GM23248 (cell line): ENCODE measurements around the gene STARD13. TPM values are rescaled to one million over a fixed set of nuclear protein-coding genes. Genes with fewer than 3 reads are reported as not detected.
A peak's percentile ranks its signal among the peaks of the same experiment; 100 is the strongest.

Source experiments
- DNase-seq: peaks from one replicate; pipeline ENCODE4 v3.0.0-alpha.2; 2015
- H2AFZ ChIP-seq: fragments of 200-600 bp; sonication (generic); 2 replicates; pipeline ENCODE4 v1.6.1; 2016; ENCODE audit warnings: antibody characterized with exemption
- H3F3A ChIP-seq: fragments of 200-600 bp; sonication (generic); 2 replicates; pipeline ENCODE4 v1.6.1; 2016; ENCODE audit warnings: mild to moderate bottlenecking, antibody characterized with exemption, mixed run types; ENCODE audit not compliant: insufficient read depth
- H3K27ac ChIP-seq: fragments of 200-600 bp; sonication (generic); 2 replicates; pipeline ENCODE4 v1.5.1; 2016; ENCODE audit warnings: mild to moderate bottlenecking
- H3K27me3 ChIP-seq: fragments of 200-600 bp; sonication (generic); replicated peaks from 2 replicates; pipeline ENCODE4 v1.6.1; 2016; ENCODE audit warnings: mild to moderate bottlenecking; ENCODE audit not compliant: insufficient read depth
- H3K36me3 ChIP-seq: fragments of 200-600 bp; sonication (generic); 2 replicates; pipeline ENCODE4 v1.6.1; 2016; ENCODE audit warnings: low read depth, mild to moderate bottlenecking
- H3K4me1 ChIP-seq: fragments of 200-600 bp; sonication (generic); 2 replicates; pipeline ENCODE4 v1.6.1; 2016; ENCODE audit warnings: mild to moderate bottlenecking; ENCODE audit not compliant: insufficient read depth
- H3K4me2 ChIP-seq: fragments of 200-600 bp; sonication (generic); one replicate; pipeline ENCODE4 v1.6.1; 2016; ENCODE audit warnings: mild to moderate bottlenecking; ENCODE audit not compliant: unreplicated experiment
- H3K4me3 ChIP-seq: fragments of 200-600 bp; sonication (generic); 2 replicates; pipeline ENCODE4 v1.5.1; 2016; ENCODE audit warnings: mild to moderate bottlenecking
- H3K79me2 ChIP-seq: fragments of 200-600 bp; sonication (generic); 2 replicates; pipeline ENCODE4 v1.6.1; 2016; ENCODE audit warnings: mild to moderate bottlenecking; ENCODE audit not compliant: insufficient read depth
- H3K9ac ChIP-seq: fragments of 200-600 bp; sonication (generic); 2 replicates; pipeline ENCODE4 v1.6.1; 2016; ENCODE audit warnings: mild to moderate bottlenecking
- H3K9me2 ChIP-seq: fragments of 200-600 bp; sonication (generic); 2 replicates; pipeline ENCODE4 v1.6.1; 2016; ENCODE audit warnings: mixed run types, mild to moderate bottlenecking, moderate library complexity; ENCODE audit not compliant: insufficient read depth
- H3K9me3 ChIP-seq: fragments of 200-600 bp; sonication (generic); one replicate; pipeline ENCODE4 v1.6.1; 2017; ENCODE audit warnings: low read depth
- H4K20me1 ChIP-seq: fragments of 200-600 bp; sonication (generic); 2 replicates; pipeline ENCODE4 v1.6.0; 2016; ENCODE audit not compliant: insufficient read depth
- EZH2 ChIP-seq: fragments of 200-600 bp; sonication (generic); IDR thresholded peaks from 2 replicates; pipeline ENCODE4 v1.6.1; 2018; ENCODE audit warnings: antibody characterized with exemption, mild to moderate bottlenecking; ENCODE audit not compliant: insufficient read depth, poor library complexity, severe bottlenecking
- EZH2phosphoT487 ChIP-seq: fragments of 200-600 bp; sonication (generic); IDR thresholded peaks from 2 replicates; pipeline ENCODE4 v1.6.1; 2018; ENCODE audit warnings: antibody characterized with exemption, moderate library complexity, mild to moderate bottlenecking, low read depth; ENCODE audit not compliant: insufficient read depth
- WGBS, 2 experiments: methylation state at CpG; one replicate each; pipeline ENCODE4 v1.1.6; 2015 to 2017; ENCODE audit warnings: low lambda C conversion rate in 2 of 2, low coverage in 1 of 2; ENCODE audit errors: missing lambda C conversion rate in 2 of 2; 5-methylcytosine and 5-hydroxymethylcytosine counted together
- in situ Hi-C: fragments of 300-500 bp; cut with MboI; formaldehyde crosslinking; loops from 2 replicates; pipeline ENCODE4 v1.15.0; 2020
- polyA plus RNA-seq: library from polyadenylated mRNA; unstranded; fragments of >200 nt; fragmentation: Nextera tagmentation; extraction: Ambion mirVana; gene quantifications from 2 replicates; pipeline ENCODE4 v1.2.1, GENCODE V29; 2016
- total RNA-seq: library from RNA; depleted of rRNA; stranded (reverse); fragments of >200 nt; shearing (Covaris generic); gene quantifications from 2 replicates; pipeline ENCODE4 v1.2.3, GENCODE V29; 2014

Gene STARD13
- total and polyA plus RNA-seq, 2 experiments from 2014 or later, result 13.8 to 16.6 TPM

DNA sequence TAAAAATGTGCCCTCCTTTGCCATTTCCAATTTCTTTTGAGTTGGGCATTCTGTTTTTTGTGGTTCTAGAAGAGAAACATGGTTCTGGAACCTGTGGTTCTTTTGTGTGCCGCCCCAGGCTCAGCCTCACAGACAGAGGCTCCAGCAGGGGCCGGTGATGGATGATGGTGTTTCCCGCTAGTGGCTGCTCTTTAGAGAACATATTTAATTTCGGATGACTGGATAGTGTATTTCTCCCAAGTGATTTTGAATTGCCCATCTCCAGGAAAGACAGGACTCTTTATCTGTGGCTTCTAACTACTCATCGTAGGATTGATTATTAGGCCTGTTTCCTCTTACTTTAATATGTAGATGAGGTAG, 194.2 kb downstream of the STARD13 start:
- no peaks in the 10 kb centered on the region for H3K36me3 ChIP-seq
- H3K4me1 ChIP-seq, result no peaks in the 10 kb centered on the region; the same call in 1 of the 2 replicates
- WGBS, 2 experiments, result 92 to 96% methylated on average over 5 of the region's 5 CpGs
- no peak for TF ChIP-seq EZH2phosphoT487
- TF ChIP-seq EZH2, result no peak
- no peak overlapping the region for H3K4me3 ChIP-seq
- H3F3A ChIP-seq, result no peaks in the 10 kb centered on the region
- DNase-seq, result no peak
- H3K9me2 ChIP-seq, result no peaks in the 10 kb centered on the region
- no peaks in the 10 kb centered on the region for H3K79me2 ChIP-seq
- no peaks in the 10 kb centered on the region for H3K27me3 ChIP-seq
- no peaks in the 10 kb centered on the region; the same call in 1 of the 2 replicates for H4K20me1 ChIP-seq
- H3K4me2 ChIP-seq, result no peak overlapping the region
- in situ Hi-C loops, result no loop called here
- H2AFZ ChIP-seq, result no peak overlapping the region
- no peak overlapping the region for H3K27ac ChIP-seq
- no peaks in the 10 kb centered on the region for H3K9me3 ChIP-seq
- H3K9ac ChIP-seq, result no peak overlapping the region

DNA sequence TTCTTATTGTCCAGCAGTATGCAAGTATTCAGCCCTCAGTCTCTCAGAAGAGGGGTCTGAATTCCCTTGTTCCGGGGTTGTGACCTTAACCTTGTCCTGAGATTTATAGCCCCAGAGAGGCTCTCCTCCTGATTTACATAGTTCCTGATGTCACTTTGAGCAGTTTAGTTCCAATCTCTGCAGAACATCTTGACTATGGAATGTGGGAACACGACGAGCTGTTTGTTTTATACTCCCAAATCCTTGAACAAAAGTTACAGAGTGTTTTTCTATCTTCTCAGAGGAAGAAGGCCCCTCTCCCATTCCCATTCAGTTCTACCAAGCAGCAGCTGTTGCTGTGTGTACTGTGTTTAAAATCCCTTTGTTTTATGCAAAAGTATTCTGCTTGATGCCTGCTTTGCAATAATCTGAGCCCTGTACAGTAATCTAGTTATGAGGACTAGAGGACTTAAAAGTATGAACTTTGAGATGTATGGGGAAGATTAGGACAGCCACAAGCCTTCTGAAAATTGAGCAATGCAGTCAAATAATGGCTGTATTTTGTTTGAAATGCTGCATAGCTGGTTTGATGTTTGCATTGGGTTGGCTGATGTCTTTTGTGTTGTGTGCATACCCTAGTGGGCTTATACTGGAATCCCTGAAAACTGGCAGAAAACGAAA, 194.7 kb downstream of the STARD13 start:
- in situ Hi-C loops, result no loop called here
- H3K4me2 ChIP-seq, result no peak overlapping the region
- no peak for TF ChIP-seq EZH2
- no peak for TF ChIP-seq EZH2phosphoT487

DNA sequence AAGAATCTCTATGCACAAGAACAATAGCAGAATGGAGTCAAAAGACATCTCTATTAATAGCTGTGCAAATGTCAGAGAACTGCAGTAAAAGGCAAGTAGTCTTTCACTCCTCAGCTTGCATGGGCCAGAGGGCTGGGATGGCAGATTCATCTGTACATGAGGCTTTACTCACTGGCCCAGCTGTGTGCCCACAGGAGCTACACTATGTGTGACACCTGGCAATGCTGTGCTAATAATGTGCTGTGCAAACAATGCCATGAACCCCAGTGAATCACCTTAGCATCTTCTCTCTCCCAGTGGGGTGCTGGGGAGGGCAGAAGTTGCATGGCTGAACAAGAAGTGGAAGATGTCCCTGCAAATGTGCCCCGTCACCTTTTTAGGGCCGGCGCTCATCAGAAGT, 196.2 kb downstream of the STARD13 start:
- Histone ChIP-seq H3K27ac (no peak overlapping the region), H3K9me3 (no peaks in the 10 kb centered on the region), H3F3A (no peaks in the 10 kb centered on the region), H4K20me1 (no peaks in the 10 kb centered on the region), H2AFZ (no peak overlapping the region), H3K4me1 (no peaks in the 10 kb centered on the region; the same call in 1 of the 2 replicates), H3K4me3 (no peak overlapping the region), H3K27me3 (no peaks in the 10 kb centered on the region), H3K9me2 (no peaks in the 10 kb centered on the region), H3K9ac (no peak overlapping the region), H3K36me3 (no peaks in the 10 kb centered on the region), H3K79me2 (no peaks in the 10 kb centered on the region), H3K4me2 (no peak overlapping the region)
- in situ Hi-C loops, result no loop called here
- DNase-seq, result no peak
- TF ChIP-seq EZH2phosphoT487 (no peak), EZH2 (no peak)
- WGBS, 2 experiments, result 96 to 100% methylated on average over 3 of the region's 3 CpGs

More for the DNA sequence above, 194.7 kb downstream of the STARD13 start:
- Histone ChIP-seq H3K4me1 (no peaks in the 10 kb centered on the region; the same call in 1 of the 2 replicates), H2AFZ (no peak overlapping the region), H3K9ac (no peak overlapping the region), H3K27me3 (no peaks in the 10 kb centered on the region), H4K20me1 (no peaks in the 10 kb centered on the region; the same call in 1 of the 2 replicates), H3K9me2 (no peaks in the 10 kb centered on the region), H3K27ac (no peak overlapping the region), H3K36me3 (no peaks in the 10 kb centered on the region), H3K79me2 (no peaks in the 10 kb centered on the region), H3K9me3 (no peaks in the 10 kb centered on the region), H3K4me3 (no peak overlapping the region), H3F3A (no peaks in the 10 kb centered on the region)
- no peak for DNase-seq
- 25 to 26% methylated on average over 4 of the region's 4 CpGs for WGBS, 2 experiments

DNA sequence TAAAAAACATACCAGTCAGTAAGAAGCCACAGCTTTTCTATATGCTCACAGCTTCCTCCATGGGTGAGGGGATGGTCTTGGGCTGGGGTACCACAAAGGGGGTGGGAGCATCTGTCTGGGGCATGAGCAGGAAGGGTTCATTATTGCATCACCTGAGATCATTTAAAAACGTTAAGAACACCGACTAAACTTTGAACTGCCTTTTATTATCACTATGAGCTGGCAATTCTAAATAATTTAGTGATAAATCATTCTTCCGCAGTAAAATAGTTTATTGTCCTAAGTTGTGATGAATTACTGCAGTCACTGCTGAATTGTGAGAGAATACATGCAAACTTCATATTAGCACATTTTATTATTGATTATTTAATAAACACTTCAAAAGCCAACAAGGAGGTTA, 197.8 kb downstream of the STARD13 start:
- H3K4me2 ChIP-seq, result no peak overlapping the region
- 0 out of 2 replicates have a peak overlapping the region, but pooled peaks have one; percentile 23 for H2AFZ ChIP-seq
- no peak overlapping the region for H3K9ac ChIP-seq
- peak; percentile 17 for DNase-seq
- TF ChIP-seq EZH2phosphoT487 (no peak), EZH2 (no peak)
- WGBS, 2 experiments, result 29 to 37% methylated on average over 3 of the region's 3 CpGs
- no peaks in the 10 kb centered on the region for H4K20me1 ChIP-seq
- H3F3A ChIP-seq, result no peaks in the 10 kb centered on the region
- H3K79me2 ChIP-seq, result no peaks in the 10 kb centered on the region
- no peaks in the 10 kb centered on the region; the same call in 1 of the 2 replicates for H3K4me1 ChIP-seq
- in situ Hi-C loops, result no loop called here
- no peaks in the 10 kb centered on the region for H3K36me3 ChIP-seq
- no peaks in the 10 kb centered on the region for H3K9me2 ChIP-seq
- no peaks in the 10 kb centered on the region for H3K27me3 ChIP-seq
- no peak overlapping the region for H3K27ac ChIP-seq
- no peak overlapping the region for H3K4me3 ChIP-seq
- no peaks in the 10 kb centered on the region for H3K9me3 ChIP-seq
